ENCODE results near the gene NRP1.

Gene NRP1

GRCh38 chr10:33252794-33253203, 81.7 kb downstream of the NRP1 start:
- H3K4me1 Mint-ChIP-seq = peaks cover 56% of the 10 kb centered on the region
- H3K27ac Mint-ChIP-seq = peak overlapping the region; percentile 79

GRCh38 chr10:33252324-33252723, 82.1 kb downstream of the NRP1 start:
- H3K27ac Mint-ChIP-seq = peak overlapping the region; percentile 79
- H3K4me1 Mint-ChIP-seq = peaks cover 60% of the 10 kb centered on the region
- peaks cover 4% of the 10 kb centered on the region for H3K9me3 Mint-ChIP-seq
- H3K27me3 Mint-ChIP-seq = no peaks in the 10 kb centered on the region
- peak overlapping the region; percentile 45 for H3K4me3 Mint-ChIP-seq
- H3K36me3 Mint-ChIP-seq = peaks cover 2% of the 10 kb centered on the region

More at GRCh38 chr10:33252794-33253203, 81.7 kb downstream of the NRP1 start:
- Mint-ChIP-seq H3K9me3 (peaks cover 4% of the 10 kb centered on the region), H3K4me3 (peak overlapping the region; percentile 51), H3K27me3 (no peaks in the 10 kb centered on the region), H3K36me3 (peaks cover 2% of the 10 kb centered on the region)

- Mint-ChIP-seq H3K4me1 (peaks cover 76% of the 10 kb centered on the region), H3K27me3 (no peaks in the 10 kb centered on the region), H3K9me3 (peaks cover 4% of the 10 kb centered on the region), H3K4me3 (peak overlapping the region; percentile 74), H3K36me3 (peaks cover 4% of the 10 kb centered on the region), H3K27ac (peak overlapping the region; percentile 87)
Observed at GRCh38 chr10:33249659-33250345, 84.7 kb downstream of the NRP1 start.

- H3K4me3 Mint-ChIP-seq = peak overlapping the region; percentile 74
- peaks cover 4% of the 10 kb centered on the region for H3K36me3 Mint-ChIP-seq
- H3K4me1 Mint-ChIP-seq = peaks cover 83% of the 10 kb centered on the region
- peak overlapping the region; percentile 87 for H3K27ac Mint-ChIP-seq
- peaks cover 4% of the 10 kb centered on the region for H3K9me3 Mint-ChIP-seq
- H3K27me3 Mint-ChIP-seq = no peaks in the 10 kb centered on the region
Observed at GRCh38 chr10:33249137-33249536, 85.3 kb downstream of the NRP1 start.

- Mint-ChIP-seq H3K4me3 (peak overlapping the region; percentile 74), H3K27me3 (no peaks in the 10 kb centered on the region), H3K9me3 (peaks cover 4% of the 10 kb centered on the region), H3K27ac (peak overlapping the region; percentile 87), H3K36me3 (peaks cover 4% of the 10 kb centered on the region), H3K4me1 (peaks cover 83% of the 10 kb centered on the region)
Observed at GRCh38 chr10:33248638-33249037, 85.8 kb downstream of the NRP1 start.

- peaks cover 4% of the 10 kb centered on the region for H3K36me3 Mint-ChIP-seq
- no peaks in the 10 kb centered on the region for H3K9me3 Mint-ChIP-seq
- peak overlapping the region; percentile 33 for H3K4me3 Mint-ChIP-seq
- H3K27ac Mint-ChIP-seq = peak overlapping the region; percentile 59
- no peaks in the 10 kb centered on the region for H3K27me3 Mint-ChIP-seq
- H3K4me1 Mint-ChIP-seq = peaks cover 71% of the 10 kb centered on the region
Observed at GRCh38 chr10:33247221-33247922, 87.1 kb downstream of the NRP1 start.

- H3K27me3 Mint-ChIP-seq = no peaks in the 10 kb centered on the region
- H3K36me3 Mint-ChIP-seq = peaks cover 1% of the 10 kb centered on the region
- H3K4me3 Mint-ChIP-seq = no peak overlapping the region
- H3K9me3 Mint-ChIP-seq = no peaks in the 10 kb centered on the region
- H3K27ac Mint-ChIP-seq = no peak overlapping the region
- peaks cover 54% of the 10 kb centered on the region for H3K4me1 Mint-ChIP-seq
Observed at GRCh38 chr10:33245343-33245742, 89.1 kb downstream of the NRP1 start.

GRCh38 chr10:33244354-33244967, 90.0 kb downstream of the NRP1 start:
- Mint-ChIP-seq H3K36me3 (peaks cover 1% of the 10 kb centered on the region), H3K4me1 (peaks cover 46% of the 10 kb centered on the region), H3K27me3 (no peaks in the 10 kb centered on the region), H3K27ac (no peak overlapping the region), H3K9me3 (no peaks in the 10 kb centered on the region), H3K4me3 (no peak overlapping the region)

GRCh38 chr10:33243703-33244102, 90.8 kb downstream of the NRP1 start:
- H3K4me1 Mint-ChIP-seq = peaks cover 38% of the 10 kb centered on the region
- no peaks in the 10 kb centered on the region for H3K27me3 Mint-ChIP-seq
- H3K36me3 Mint-ChIP-seq = peaks cover 1% of the 10 kb centered on the region
- H3K9me3 Mint-ChIP-seq = no peaks in the 10 kb centered on the region
- H3K4me3 Mint-ChIP-seq = no peak overlapping the region
- H3K27ac Mint-ChIP-seq = no peak overlapping the region

- Mint-ChIP-seq H3K36me3 (peaks cover 1% of the 10 kb centered on the region), H3K27me3 (no peaks in the 10 kb centered on the region), H3K4me1 (peaks cover 30% of the 10 kb centered on the region), H3K4me3 (no peak overlapping the region), H3K27ac (no peak overlapping the region), H3K9me3 (no peaks in the 10 kb centered on the region)
Observed at GRCh38 chr10:33242931-33243330, 91.5 kb downstream of the NRP1 start.

GRCh38 chr10:33241351-33241750, 93.1 kb downstream of the NRP1 start:
- Mint-ChIP-seq H3K9me3 (no peaks in the 10 kb centered on the region), H3K27me3 (no peaks in the 10 kb centered on the region), H3K4me1 (peaks cover 18% of the 10 kb centered on the region), H3K27ac (no peak overlapping the region), H3K4me3 (no peak overlapping the region), H3K36me3 (no peaks in the 10 kb centered on the region)

- peaks cover 18% of the 10 kb centered on the region for H3K4me1 Mint-ChIP-seq
- H3K27ac Mint-ChIP-seq = no peak overlapping the region
- no peaks in the 10 kb centered on the region for H3K27me3 Mint-ChIP-seq
- H3K9me3 Mint-ChIP-seq = no peaks in the 10 kb centered on the region
- no peaks in the 10 kb centered on the region for H3K36me3 Mint-ChIP-seq
- H3K4me3 Mint-ChIP-seq = no peak overlapping the region
Observed at GRCh38 chr10:33240931-33241330, 93.5 kb downstream of the NRP1 start.

GRCh38 chr10:33240258-33240657, 94.2 kb downstream of the NRP1 start:
- Mint-ChIP-seq H3K27me3 (no peaks in the 10 kb centered on the region), H3K4me3 (no peak overlapping the region), H3K27ac (no peak overlapping the region), H3K36me3 (no peaks in the 10 kb centered on the region), H3K9me3 (no peaks in the 10 kb centered on the region), H3K4me1 (peaks cover 13% of the 10 kb centered on the region)

GRCh38 chr10:33239257-33239656, 95.2 kb downstream of the NRP1 start:
- H3K4me3 Mint-ChIP-seq = no peak overlapping the region
- peaks cover 3% of the 10 kb centered on the region for H3K4me1 Mint-ChIP-seq
- H3K9me3 Mint-ChIP-seq = no peaks in the 10 kb centered on the region
- H3K27me3 Mint-ChIP-seq = no peaks in the 10 kb centered on the region
- no peak overlapping the region for H3K27ac Mint-ChIP-seq
- no peaks in the 10 kb centered on the region for H3K36me3 Mint-ChIP-seq

GRCh38 chr10:33238643-33239042, 95.8 kb downstream of the NRP1 start:
- Mint-ChIP-seq H3K4me1 (no peaks in the 10 kb centered on the region), H3K9me3 (no peaks in the 10 kb centered on the region), H3K27ac (no peak overlapping the region), H3K27me3 (no peaks in the 10 kb centered on the region), H3K4me3 (no peak overlapping the region), H3K36me3 (no peaks in the 10 kb centered on the region)

Measured in activated naive CD4-positive, alpha-beta T cell treated with anti-CD3 and anti-CD28 coated beads, Interleukin-2, amount 50 U/mL, for 24 hours (primary cell).